ENCODE measurements around the gene FNDC3A.
"Not testable (repeated sequence)": the region's sequence is repeated elsewhere in the genome, so short reads cannot be mapped to it uniquely, and the experiment has no call there.

Gene FNDC3A

GRCh38 chr13:49082653-49083536 is 107.2 kb downstream of the FNDC3A start:
- in situ Hi-C loops (cut with MboI; ENCODE audit: low sequenced_read_pairs), result no loop called here

- in situ Hi-C loops (cut with MboI; ENCODE audit: low sequenced_read_pairs), result no loop called here
Observed at GRCh38 chr13:49084961-49085360, 109.2 kb downstream of the FNDC3A start.

- in situ Hi-C loops (cut with MboI; ENCODE audit: low sequenced_read_pairs), result no loop called here
Observed at GRCh38 chr13:49086722-49087121, 111.0 kb downstream of the FNDC3A start.

GRCh38 chr13:49093376-49093775 is 117.7 kb downstream of the FNDC3A start:
- in situ Hi-C loops (cut with MboI; ENCODE audit: low sequenced_read_pairs), result no loop called here

GRCh38 chr13:49097374-49097773 is 121.7 kb downstream of the FNDC3A start:
- in situ Hi-C loops (cut with MboI; ENCODE audit: low sequenced_read_pairs), result no loop called here

GRCh38 chr13:49098198-49098597 is 122.5 kb downstream of the FNDC3A start:
- in situ Hi-C loops (cut with MboI; ENCODE audit: low sequenced_read_pairs), result no loop called here

- in situ Hi-C loops (cut with MboI; ENCODE audit: low sequenced_read_pairs), result no loop called here
Observed at GRCh38 chr13:49098771-49099512, 123.2 kb downstream of the FNDC3A start.

- in situ Hi-C loops (cut with MboI; ENCODE audit: low sequenced_read_pairs), result no loop called here
Observed at GRCh38 chr13:49099513-49099877, 123.8 kb downstream of the FNDC3A start.

GRCh38 chr13:49100637-49101570 is 125.2 kb downstream of the FNDC3A start:
- in situ Hi-C loops (cut with MboI; ENCODE audit: low sequenced_read_pairs), result no loop called here

- in situ Hi-C loops (cut with MboI; ENCODE audit: low sequenced_read_pairs), result no loop called here
Observed at GRCh38 chr13:49108196-49108595, 132.5 kb downstream of the FNDC3A start.

- in situ Hi-C loops (cut with MboI; ENCODE audit: low sequenced_read_pairs), result no loop called here
Observed at GRCh38 chr13:49110122-49110912, 134.6 kb downstream of the FNDC3A start.

GRCh38 chr13:49110913-49111170 is 135.1 kb downstream of the FNDC3A start:
- in situ Hi-C loops (cut with MboI; ENCODE audit: low sequenced_read_pairs), result no loop called here

- in situ Hi-C loops (cut with MboI; ENCODE audit: low sequenced_read_pairs), result no loop called here
Observed at GRCh38 chr13:49112782-49113525, 137.2 kb downstream of the FNDC3A start.

GRCh38 chr13:49113526-49114286 is 138.0 kb downstream of the FNDC3A start:
- in situ Hi-C loops (cut with MboI; ENCODE audit: low sequenced_read_pairs), result no loop called here

GRCh38 chr13:49116873-49117272 is 141.2 kb downstream of the FNDC3A start:
- in situ Hi-C loops (cut with MboI; ENCODE audit: low sequenced_read_pairs), result no loop called here

- in situ Hi-C loops (cut with MboI; ENCODE audit: low sequenced_read_pairs), result not testable (repeated sequence)
Observed at GRCh38 chr13:49118455-49118854, 142.7 kb downstream of the FNDC3A start.

GRCh38 chr13:49124693-49125304 is 149.1 kb downstream of the FNDC3A start:
- in situ Hi-C loops (cut with MboI; ENCODE audit: low sequenced_read_pairs), result no loop called here

- in situ Hi-C loops (cut with MboI; ENCODE audit: low sequenced_read_pairs), result no loop called here
Observed at GRCh38 chr13:49125964-49126524, 150.3 kb downstream of the FNDC3A start.
